ENCODE data around the gene NCCRP1.

DNA sequence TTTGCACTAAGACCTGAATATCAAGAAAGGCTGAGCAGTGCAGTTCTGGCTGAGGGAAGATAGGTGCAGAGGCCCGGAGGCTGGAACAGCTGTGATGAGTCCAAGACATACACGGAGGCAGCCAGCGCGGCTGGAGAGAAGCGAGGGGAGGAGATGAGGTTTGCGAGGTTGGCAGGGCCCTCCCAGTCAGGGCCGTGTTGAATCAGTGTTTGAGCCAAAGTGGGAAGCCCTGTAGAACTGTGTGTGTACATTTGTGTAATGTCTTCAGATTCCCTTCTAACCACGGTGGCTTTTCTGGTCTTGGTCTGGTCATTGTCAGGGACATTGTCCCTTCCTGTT lies 36.3 kb upstream of the NCCRP1 start:
- TF ChIP-seq POLR2A (IDR thresholded peaks at IDR 0.05; ENCODE audit: low read depth), result no peak
- TF ChIP-seq, protein P1, sequence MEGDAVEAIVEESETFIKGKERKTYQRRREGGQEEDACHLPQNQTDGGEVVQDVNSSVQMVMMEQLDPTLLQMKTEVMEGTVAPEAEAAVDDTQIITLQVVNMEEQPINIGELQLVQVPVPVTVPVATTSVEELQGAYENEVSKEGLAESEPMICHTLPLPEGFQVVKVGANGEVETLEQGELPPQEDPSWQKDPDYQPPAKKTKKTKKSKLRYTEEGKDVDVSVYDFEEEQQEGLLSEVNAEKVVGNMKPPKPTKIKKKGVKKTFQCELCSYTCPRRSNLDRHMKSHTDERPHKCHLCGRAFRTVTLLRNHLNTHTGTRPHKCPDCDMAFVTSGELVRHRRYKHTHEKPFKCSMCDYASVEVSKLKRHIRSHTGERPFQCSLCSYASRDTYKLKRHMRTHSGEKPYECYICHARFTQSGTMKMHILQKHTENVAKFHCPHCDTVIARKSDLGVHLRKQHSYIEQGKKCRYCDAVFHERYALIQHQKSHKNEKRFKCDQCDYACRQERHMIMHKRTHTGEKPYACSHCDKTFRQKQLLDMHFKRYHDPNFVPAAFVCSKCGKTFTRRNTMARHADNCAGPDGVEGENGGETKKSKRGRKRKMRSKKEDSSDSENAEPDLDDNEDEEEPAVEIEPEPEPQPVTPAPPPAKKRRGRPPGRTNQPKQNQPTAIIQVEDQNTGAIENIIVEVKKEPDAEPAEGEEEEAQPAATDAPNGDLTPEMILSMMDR (IDR thresholded peaks at IDR 0.05), result no peak
- peak in 1 of 2 donors; percentile 30 for TF ChIP-seq POLR2AphosphoS5 (IDR thresholded peaks at IDR 0.05)
- TF ChIP-seq EP300 (IDR thresholded peaks at IDR 0.05), result no peak

Measured in esophagus muscularis mucosa (tissue), 4 donors.